OCI-LY7 (cell line): ENCODE data around the gene CD28. TPM values are rescaled to one million over a fixed set of nuclear protein-coding genes. Genes with fewer than 3 reads are reported as not detected.

Experiments
- BruUV-seq: library from RNA; stranded (reverse); fragments of 400-500 nt; replicated peaks from 2 replicates; lab custom pipeline; 2021; lab: Mats Ljungman, UMichigan
- CTCF ChIA-PET: fragments of 300-600 bp; sonication (Branson Sonifier 250); formaldehyde crosslinking; loops from one replicate; lab custom pipeline; 2022; ENCODE audit warnings: antibody characterized with exemption; ENCODE audit not compliant: unreplicated experiment; lab: Charles Lee
- POLR2A ChIA-PET: fragments of 300-600 bp; sonication (Branson Sonifier 250); formaldehyde crosslinking; loops from one replicate; lab custom pipeline; 2022; ENCODE audit warnings: antibody characterized with exemption; lab: Charles Lee
- DNase-seq: peaks from one replicate; pipeline ENCODE4 v3.0.0-alpha.2; 2015; ENCODE audit warnings: low spot score
- H2AFZ ChIP-seq: fragments of 200-600 bp; sonication (generic), shearing (Covaris generic); 2 replicates; pipeline ENCODE4 v1.6.1; 2014; ENCODE audit warnings: mild to moderate bottlenecking, antibody characterized with exemption, low read length, moderate library complexity
- H3K27ac ChIP-seq: fragments of 200-600 bp; sonication (generic); 2 replicates; pipeline ENCODE4 v1.5.1; 2014; ENCODE audit warnings: mixed run types, low read depth, mild to moderate bottlenecking, moderate library complexity, low read length, inconsistent platforms; ENCODE audit not compliant: poor library complexity, severe bottlenecking
- H3K36me3 ChIP-seq: fragments of 200-600 bp; sonication (generic); 2 replicates; pipeline ENCODE4 v1.6.1; 2014; ENCODE audit warnings: mild to moderate bottlenecking, antibody characterized with exemption, low read length, moderate library complexity, mixed read lengths; ENCODE audit not compliant: insufficient read depth
- H3K4me1 ChIP-seq: fragments of 200-600 bp; sonication (generic); 2 replicates; pipeline ENCODE4 v1.5.1; 2014; ENCODE audit warnings: mild to moderate bottlenecking, low read length; ENCODE audit not compliant: insufficient read depth, poor library complexity, severe bottlenecking
- H3K4me2 ChIP-seq: fragments of 200-600 bp; sonication (generic); 2 replicates; pipeline ENCODE4 v1.6.1; 2014; ENCODE audit warnings: mild to moderate bottlenecking, low read length
- H3K4me3 ChIP-seq: fragments of 200-600 bp; sonication (generic); 2 replicates; pipeline ENCODE4 v1.5.1; 2014; ENCODE audit warnings: mild to moderate bottlenecking, low read depth, low read length; ENCODE audit not compliant: poor library complexity, severe bottlenecking
- H3K79me2 ChIP-seq: fragments of 200-600 bp; sonication (generic); 2 replicates; pipeline ENCODE4 v1.6.1; 2016; ENCODE audit warnings: low read depth, mild to moderate bottlenecking, low read length, moderate library complexity, mixed read lengths; ENCODE audit not compliant: insufficient read depth
- H3K9me2 ChIP-seq: fragments of 200-600 bp; sonication (generic); 2 replicates; pipeline ENCODE4 v1.6.1; 2016; ENCODE audit warnings: mild to moderate bottlenecking, low read length, mixed read lengths; ENCODE audit not compliant: insufficient read depth
- H3K9me3 ChIP-seq: fragments of 200-600 bp; sonication (generic); 2 replicates; pipeline ENCODE4 v1.6.1; 2014; ENCODE audit warnings: mild to moderate bottlenecking, mixed run types, low read length, mixed read lengths
- H4K20me1 ChIP-seq: fragments of 200-600 bp; sonication (generic); 2 replicates; pipeline ENCODE4 v1.6.1; 2014; ENCODE audit warnings: mild to moderate bottlenecking, antibody characterized with exemption, low read length, moderate library complexity, mixed read lengths; ENCODE audit not compliant: insufficient read depth
- CTCF ChIP-seq: fragments of 200-600 bp; sonication (generic); conservative IDR thresholded peaks from 2 replicates; pipeline ENCODE4 v1.5.1; 2014; ENCODE audit warnings: mild to moderate bottlenecking, antibody characterized with exemption, low read length, moderate library complexity, mixed read lengths
- EZH2phosphoT487 ChIP-seq: fragments of 200-600 bp; sonication (generic); IDR thresholded peaks from 2 replicates; pipeline ENCODE4 v1.6.1; 2018; ENCODE audit warnings: low read depth, borderline replicate concordance, mild to moderate bottlenecking, mixed run types, antibody characterized with exemption, low read length, moderate library complexity, mixed read lengths
- intact Hi-C: fragments of 100-400 bp; cut with micrococcal nuclease; formaldehyde crosslinking; loops from one replicate; pipeline ENCODE4 v1.10.0; 2022; ENCODE audit not compliant: unreplicated experiment
- total RNA-seq, 2 experiments: library from RNA; depleted of rRNA in 1 of 2; stranded (reverse); fragments of >200 nt in 1 of 2; shearing (Covaris generic) in 1 of 2; gene quantifications; 2 replicates each; pipeline ENCODE4 v1.2.3, GENCODE V29; 2014 to 2022

The CD28 gene
- total RNA-seq, 2 experiments from 2014 or later: 0.92 to 44.6 TPM

GRCh38 chr2:203689426-203690116 is 16.9 kb upstream of the CD28 start:
- H2AFZ ChIP-seq: peak overlapping the region; percentile 33; the same call in 1 of the 2 replicates
- H3K4me3 ChIP-seq: peak overlapping the region; percentile 61
- H3K36me3 ChIP-seq: no peaks in the 10 kb centered on the region
- intact Hi-C loops: loop anchor here (1.0 to 10.0 kb wide), 3 partner anchors 17 to 125 kb away; partner anchors contain the start of gene CD28
- H3K79me2 ChIP-seq: no peaks in the 10 kb centered on the region
- ChIA-PET POLR2A (interaction anchor here (0.6 to 3.2 kb wide), 8 partner anchors 10 to 44 kb away, joined by 3 to 24 read pairs (median 8); partner anchors contain the start of gene CD28), CTCF (interaction anchor here (0.9 kb wide), 1 partner anchor 17 kb away, joined by 3 read pairs; no protein-coding TSS in a partner anchor)
- DNase-seq: peak; percentile 67
- no peaks in the 10 kb centered on the region for H3K9me3 ChIP-seq
- TF ChIP-seq EZH2phosphoT487 (no peak), CTCF (no peak)
- BruUV-seq: TSS peak; percentile 96
- peaks cover 82% of the 10 kb centered on the region for H3K4me1 ChIP-seq
- no peaks in the 10 kb centered on the region for H3K9me2 ChIP-seq
- H3K27ac ChIP-seq: peak overlapping the region; percentile 93
- peak overlapping the region; percentile 86 for H3K4me2 ChIP-seq
- H4K20me1 ChIP-seq: no peaks in the 10 kb centered on the region

- Histone ChIP-seq H3K27ac (peak overlapping the region; percentile 93), H3K9me2 (no peaks in the 10 kb centered on the region), H4K20me1 (no peaks in the 10 kb centered on the region), H3K4me1 (peaks cover 78% of the 10 kb centered on the region), H3K9me3 (no peaks in the 10 kb centered on the region), H3K79me2 (no peaks in the 10 kb centered on the region), H2AFZ (peak overlapping the region; percentile 33; the same call in 1 of the 2 replicates), H3K4me2 (peak overlapping the region; percentile 86), H3K4me3 (peak overlapping the region; percentile 61), H3K36me3 (no peaks in the 10 kb centered on the region)
- ChIA-PET POLR2A (interaction anchor here (0.6 to 3.2 kb wide), 9 partner anchors 10 to 107 kb away, joined by 3 to 24 read pairs (median 7); partner anchors contain the start of gene CD28), CTCF (interaction anchor here (0.9 to 1.3 kb wide), 2 partner anchors 17 to 35 kb away, joined by 3 read pairs; no protein-coding TSS in a partner anchor)
- intact Hi-C loops: loop anchor here (1.0 kb wide), 1 partner anchor 16 kb away; the partner anchor contains the start of gene CD28
- TF ChIP-seq CTCF: no peak
- TF ChIP-seq EZH2phosphoT487: no peak
- no TSS peak for BruUV-seq
- DNase-seq: peak; percentile 40
These were observed 16.4 kb upstream of the CD28 start for GRCh38 chr2:203690117-203690431.
